Measurements from ENCODE around the gene STAT5A.

Gene STAT5A

GRCh38 chr17:42277342-42277712 lies 11.0 kb upstream of the STAT5A start:
- Histone ChIP-seq H3K9me3 (replicated peaks; ENCODE audit: low read length) (no peaks in the 10 kb centered on the region), H3K4me2 (ENCODE audit: low read length) (peak overlapping the region; percentile 98), H3K36me3 (ENCODE audit: insufficient read depth, low read length) (no peaks in the 10 kb centered on the region), H3K4me3 (ENCODE audit: low read length) (no peak overlapping the region), H3K9ac (ENCODE audit: low read depth, low read length) (no peak overlapping the region), H3K4me1 (ENCODE audit: control insufficient read depth, insufficient read depth, low read length) (peaks cover 22% of the 10 kb centered on the region), H3K27me3 (ENCODE audit: control insufficient read depth, insufficient read depth, low read length) (no peaks in the 10 kb centered on the region)

GRCh38 chr17:42279776-42280630 lies 8.3 kb upstream of the STAT5A start:
- no peak overlapping the region for H3K4me2 ChIP-seq (ENCODE audit: low read length)
- no peaks in the 10 kb centered on the region for H3K9me3 ChIP-seq (replicated peaks; ENCODE audit: low read length)
- H3K27me3 ChIP-seq (ENCODE audit: control insufficient read depth, insufficient read depth, low read length), result no peaks in the 10 kb centered on the region
- H3K4me1 ChIP-seq (ENCODE audit: control insufficient read depth, insufficient read depth, low read length), result peaks cover 15% of the 10 kb centered on the region
- no peak overlapping the region for H3K9ac ChIP-seq (ENCODE audit: low read depth, low read length)
- H3K4me3 ChIP-seq (ENCODE audit: low read length), result no peak overlapping the region
- H3K36me3 ChIP-seq (ENCODE audit: insufficient read depth, low read length), result no peaks in the 10 kb centered on the region

DNA sequence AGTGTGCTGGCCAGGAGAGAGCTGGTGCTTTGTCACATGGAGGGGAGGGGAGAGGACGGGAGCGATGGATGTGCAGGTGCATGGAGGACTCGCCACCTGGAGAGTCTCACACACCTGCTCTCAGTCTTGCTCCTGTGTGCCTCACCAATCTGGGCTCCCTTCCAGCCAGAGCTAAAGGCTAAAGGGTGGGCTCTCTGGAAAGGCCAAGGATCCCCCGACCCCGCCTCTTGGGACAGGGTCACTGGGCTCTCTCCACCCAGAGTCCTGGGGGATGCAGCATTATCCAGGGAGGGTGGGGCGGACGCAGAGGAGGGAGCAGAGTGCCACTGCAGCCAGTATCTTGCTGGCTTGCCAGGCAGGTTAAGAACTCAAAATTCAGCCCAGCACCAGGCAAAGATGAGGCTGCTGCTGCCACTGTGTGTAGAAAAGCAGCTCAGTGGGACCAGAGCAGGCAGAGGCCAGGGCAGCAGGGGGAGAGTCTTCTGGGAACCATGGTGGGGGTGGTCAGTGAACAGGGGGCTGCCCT lies 6.7 kb upstream of the STAT5A start:
- no peaks in the 10 kb centered on the region for H3K9me3 ChIP-seq (replicated peaks; ENCODE audit: low read length)
- no peak overlapping the region for H3K4me2 ChIP-seq (ENCODE audit: low read length)
- H3K36me3 ChIP-seq (ENCODE audit: insufficient read depth, low read length), result no peaks in the 10 kb centered on the region
- H3K9ac ChIP-seq (ENCODE audit: low read depth, low read length), result no peak overlapping the region
- H3K4me1 ChIP-seq (ENCODE audit: control insufficient read depth, insufficient read depth, low read length), result peaks cover 9% of the 10 kb centered on the region
- no peak overlapping the region for H3K4me3 ChIP-seq (ENCODE audit: low read length)
- H3K27me3 ChIP-seq (ENCODE audit: control insufficient read depth, insufficient read depth, low read length), result no peaks in the 10 kb centered on the region

DNA sequence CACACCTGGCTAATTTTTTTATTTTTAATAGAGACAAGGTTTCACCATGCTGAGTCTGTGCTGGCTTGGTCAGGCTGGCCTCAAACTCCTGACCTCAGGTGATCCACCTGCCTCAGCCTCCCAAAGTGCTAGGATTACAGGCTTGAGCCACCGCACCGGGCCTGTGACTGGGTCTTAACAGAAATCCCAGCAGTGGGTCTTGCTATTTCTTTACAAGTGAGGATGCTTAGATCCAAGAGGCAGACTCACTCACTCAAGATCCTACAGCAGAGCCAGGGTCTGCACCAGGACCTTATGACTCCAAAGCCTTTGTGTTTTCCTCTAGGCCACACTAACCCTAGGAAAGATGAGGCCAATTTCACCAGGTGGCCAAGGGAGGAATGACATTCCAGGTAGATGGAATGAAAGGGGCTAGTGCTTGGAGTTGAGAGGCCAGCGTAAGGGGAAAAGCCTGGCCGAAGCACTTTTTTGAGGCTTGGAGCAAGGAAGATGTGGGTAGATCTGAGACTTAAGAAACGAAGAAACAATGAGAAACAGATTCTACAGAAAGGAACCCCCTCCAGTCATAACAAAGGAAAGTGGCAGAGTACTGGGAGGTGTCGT lies 5.7 kb upstream of the STAT5A start:
- no peak overlapping the region for H3K4me3 ChIP-seq (ENCODE audit: low read length)
- H3K36me3 ChIP-seq (ENCODE audit: insufficient read depth, low read length), result no peaks in the 10 kb centered on the region
- H3K27me3 ChIP-seq (ENCODE audit: control insufficient read depth, insufficient read depth, low read length), result no peaks in the 10 kb centered on the region
- peaks cover 10% of the 10 kb centered on the region for H3K4me1 ChIP-seq (ENCODE audit: control insufficient read depth, insufficient read depth, low read length)
- no peak overlapping the region for H3K9ac ChIP-seq (ENCODE audit: low read depth, low read length)
- no peaks in the 10 kb centered on the region for H3K9me3 ChIP-seq (replicated peaks; ENCODE audit: low read length)
- no peak overlapping the region for H3K4me2 ChIP-seq (ENCODE audit: low read length)

DNA sequence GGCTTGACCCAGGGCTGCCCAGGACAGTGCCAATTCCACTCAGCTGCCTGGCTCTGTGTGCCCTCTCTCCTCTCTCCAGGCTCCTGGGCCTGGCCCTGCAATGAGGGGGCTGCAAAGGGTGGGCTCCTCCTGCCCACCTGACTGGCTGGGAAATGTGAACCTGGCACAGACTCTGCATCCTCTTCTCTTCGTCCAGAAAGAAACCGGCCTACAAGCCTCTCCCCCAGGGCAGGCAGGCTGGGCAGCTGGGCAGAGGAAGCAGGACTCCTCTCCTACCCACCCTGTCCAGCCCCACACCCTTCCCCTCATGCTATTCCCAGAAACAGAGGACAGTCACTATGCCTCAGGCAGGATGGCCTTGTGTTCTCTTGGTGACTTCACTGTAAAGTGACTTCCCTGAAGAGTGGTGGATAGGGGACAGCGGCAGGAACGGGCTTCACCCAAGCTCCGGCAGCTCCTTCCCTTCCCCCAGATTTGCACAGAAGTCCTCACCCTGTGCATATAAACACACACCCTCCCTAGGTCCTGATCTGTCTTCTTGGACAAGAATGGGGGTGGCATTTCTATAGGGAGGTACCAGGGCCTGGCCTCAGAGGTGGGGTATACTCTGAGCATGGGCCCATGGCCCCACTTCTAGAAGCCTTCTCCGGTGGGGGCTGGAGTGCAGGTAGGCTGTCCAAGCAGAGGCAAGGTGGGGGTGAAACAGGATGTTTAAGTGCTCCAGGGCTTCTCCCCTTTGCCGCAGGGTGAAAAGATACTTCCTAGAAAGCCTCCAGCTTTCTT lies 4.9 kb upstream of the STAT5A start:
- H3K27me3 ChIP-seq (ENCODE audit: control insufficient read depth, insufficient read depth, low read length), result no peaks in the 10 kb centered on the region
- no peaks in the 10 kb centered on the region for H3K36me3 ChIP-seq (ENCODE audit: insufficient read depth, low read length)
- no peak overlapping the region for H3K9ac ChIP-seq (ENCODE audit: low read depth, low read length)
- H3K4me2 ChIP-seq (ENCODE audit: low read length), result no peak overlapping the region
- peaks cover 15% of the 10 kb centered on the region for H3K4me1 ChIP-seq (ENCODE audit: control insufficient read depth, insufficient read depth, low read length)
- H3K9me3 ChIP-seq (replicated peaks; ENCODE audit: low read length), result no peaks in the 10 kb centered on the region
- H3K4me3 ChIP-seq (ENCODE audit: low read length), result no peak overlapping the region

- Histone ChIP-seq H3K4me1 (ENCODE audit: control insufficient read depth, insufficient read depth, low read length) (peaks cover 15% of the 10 kb centered on the region), H3K4me3 (ENCODE audit: low read length) (no peak overlapping the region), H3K4me2 (ENCODE audit: low read length) (no peak overlapping the region), H3K36me3 (ENCODE audit: insufficient read depth, low read length) (no peaks in the 10 kb centered on the region), H3K27me3 (ENCODE audit: control insufficient read depth, insufficient read depth, low read length) (no peaks in the 10 kb centered on the region), H3K9me3 (replicated peaks; ENCODE audit: low read length) (no peaks in the 10 kb centered on the region), H3K9ac (ENCODE audit: low read depth, low read length) (no peak overlapping the region)
Measured at GRCh38 chr17:42284024-42284369, 4.3 kb upstream of the STAT5A start.

GRCh38 chr17:42284566-42284965 lies 3.7 kb upstream of the STAT5A start:
- Histone ChIP-seq H3K36me3 (ENCODE audit: insufficient read depth, low read length) (no peaks in the 10 kb centered on the region), H3K4me1 (ENCODE audit: control insufficient read depth, insufficient read depth, low read length) (peaks cover 15% of the 10 kb centered on the region), H3K27me3 (ENCODE audit: control insufficient read depth, insufficient read depth, low read length) (no peaks in the 10 kb centered on the region), H3K9me3 (replicated peaks; ENCODE audit: low read length) (no peaks in the 10 kb centered on the region), H3K4me2 (ENCODE audit: low read length) (no peak overlapping the region), H3K4me3 (ENCODE audit: low read length) (no peak overlapping the region), H3K9ac (ENCODE audit: low read depth, low read length) (no peak overlapping the region)

GRCh38 chr17:42285346-42286050 lies 2.8 kb upstream of the STAT5A start:
- H3K27me3 ChIP-seq (ENCODE audit: control insufficient read depth, insufficient read depth, low read length), result no peaks in the 10 kb centered on the region
- H3K36me3 ChIP-seq (ENCODE audit: insufficient read depth, low read length), result no peaks in the 10 kb centered on the region
- H3K4me2 ChIP-seq (ENCODE audit: low read length), result no peak overlapping the region
- H3K4me1 ChIP-seq (ENCODE audit: control insufficient read depth, insufficient read depth, low read length), result peaks cover 15% of the 10 kb centered on the region
- H3K9me3 ChIP-seq (replicated peaks; ENCODE audit: low read length), result no peaks in the 10 kb centered on the region
- no peak overlapping the region for H3K4me3 ChIP-seq (ENCODE audit: low read length)
- no peak overlapping the region for H3K9ac ChIP-seq (ENCODE audit: low read depth, low read length)

DNA sequence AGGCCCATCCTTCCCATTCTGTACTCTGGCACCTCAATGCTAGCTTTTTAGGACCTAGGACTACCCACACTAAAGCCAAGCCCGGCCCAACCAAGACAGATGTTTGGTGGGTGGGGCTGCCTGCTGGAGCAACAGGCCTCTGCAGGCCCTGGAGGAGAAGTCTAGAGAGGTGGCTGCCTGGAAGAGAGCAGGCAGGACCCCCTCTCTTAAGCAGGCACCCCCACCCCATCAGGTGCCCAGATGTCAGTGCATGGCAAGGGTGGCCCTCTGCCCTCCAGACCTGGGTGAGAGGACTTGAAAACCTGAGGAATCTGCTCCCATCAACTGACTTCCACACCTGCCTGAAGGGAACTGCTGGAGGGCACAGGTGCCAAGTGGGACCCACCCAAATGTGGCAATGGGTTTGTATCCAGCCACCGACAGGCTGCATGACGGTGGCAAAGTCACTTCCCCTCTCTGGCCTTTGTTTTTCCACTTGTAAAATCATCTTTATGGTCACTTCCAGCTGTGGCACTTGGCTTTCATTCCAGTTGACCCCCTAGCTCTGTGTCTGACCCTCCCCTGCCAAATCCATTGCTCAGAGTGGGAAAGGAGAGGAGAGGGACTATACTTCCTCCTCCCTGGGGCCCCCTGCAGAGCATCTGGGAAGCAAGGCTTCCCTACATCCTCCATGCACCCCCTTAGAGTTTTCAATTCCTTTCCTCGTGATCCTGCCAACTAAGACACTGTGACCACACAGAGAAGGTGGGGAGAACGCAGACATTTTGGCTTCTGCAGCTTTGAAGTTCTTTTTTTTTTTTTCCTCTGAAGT lies 1.7 kb upstream of the STAT5A start:
- H3K36me3 ChIP-seq (ENCODE audit: insufficient read depth, low read length), result no peaks in the 10 kb centered on the region

DNA sequence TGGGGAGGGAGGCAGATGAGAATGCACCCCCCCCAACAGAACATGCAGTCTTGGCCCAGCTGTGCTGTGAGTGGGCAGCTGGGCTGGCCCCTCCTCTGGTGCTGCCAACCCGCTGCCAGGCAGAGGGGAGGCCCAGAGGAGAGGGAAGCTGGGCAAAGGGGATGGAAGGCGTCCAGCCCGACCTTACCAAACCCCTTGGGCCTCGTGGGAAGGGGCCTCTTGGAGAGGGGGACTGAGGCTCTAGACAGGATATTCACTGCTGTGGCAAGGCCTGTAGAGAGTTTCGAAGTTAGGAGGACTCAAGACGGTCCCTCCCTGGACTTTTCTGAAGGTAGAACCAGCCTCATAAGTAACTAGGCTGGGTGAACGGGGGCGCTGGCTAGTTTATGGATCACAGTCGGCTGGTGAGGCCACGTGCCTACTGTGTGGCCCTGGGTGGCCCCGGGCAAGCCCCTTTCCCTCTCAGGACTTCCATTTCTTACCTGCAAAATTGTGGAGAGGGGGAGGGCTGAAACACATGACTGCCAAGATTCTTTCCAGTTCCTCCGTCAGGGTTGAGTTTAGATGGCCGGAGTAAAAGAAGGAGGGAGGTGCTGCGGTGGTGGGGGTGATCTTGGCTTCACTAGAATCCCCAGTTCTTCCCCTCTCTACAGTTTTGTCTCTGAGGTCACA lies 857 bp upstream of the STAT5A start:
- H3K27me3 ChIP-seq (ENCODE audit: control insufficient read depth, insufficient read depth, low read length), result no peaks in the 10 kb centered on the region
- no peaks in the 10 kb centered on the region for H3K36me3 ChIP-seq (ENCODE audit: insufficient read depth, low read length)
- peak overlapping the region; percentile 74 for H3K4me3 ChIP-seq (ENCODE audit: low read length)
- H3K9me3 ChIP-seq (replicated peaks; ENCODE audit: low read length), result no peaks in the 10 kb centered on the region
- H3K9ac ChIP-seq (ENCODE audit: low read depth, low read length), result peak overlapping the region; percentile 75
- peaks cover 15% of the 10 kb centered on the region for H3K4me1 ChIP-seq (ENCODE audit: control insufficient read depth, insufficient read depth, low read length)
- peak overlapping the region; percentile 79 for H3K4me2 ChIP-seq (ENCODE audit: low read length)

More for the DNA sequence above, 1.7 kb upstream of the STAT5A start:
- Histone ChIP-seq H3K27me3 (ENCODE audit: control insufficient read depth, insufficient read depth, low read length) (no peaks in the 10 kb centered on the region), H3K4me1 (ENCODE audit: control insufficient read depth, insufficient read depth, low read length) (peaks cover 15% of the 10 kb centered on the region), H3K9ac (ENCODE audit: low read depth, low read length) (no peak overlapping the region), H3K4me3 (ENCODE audit: low read length) (no peak overlapping the region), H3K9me3 (replicated peaks; ENCODE audit: low read length) (no peaks in the 10 kb centered on the region), H3K4me2 (ENCODE audit: low read length) (peak overlapping the region; percentile 79)

Data from skeletal muscle satellite cell (primary cell).